Heart left ventricle (tissue), 16 donors: ENCODE measurements around the gene KCTD12. TPM values are rescaled to one million over a fixed set of nuclear protein-coding genes. Genes with fewer than 3 reads are reported as not detected.

ENCODE experiments used
- ATAC-seq, 4 donors: fragments of 200-7000 bp; cut with Tn5 transposase; one replicate each; pipeline ENCODE4 v1.9.1; 2020 to 2022; ENCODE audit warnings: moderate library complexity in 4 of 4, mild to moderate bottlenecking in 3 of 4, moderate number of reproducible peaks in 1 of 4
- DNase-seq, 5 donors: peaks; one replicate each; pipeline ENCODE4 v3.0.0-alpha.2; 2020
- H3K27ac ChIP-seq, 12 donors: fragments of 200-600 bp; sonication (generic) in 4 of 12; one replicate each; pipeline versions ENCODE4 v1.5.0 to v1.8.0; 2016 to 2022; ENCODE audit warnings: mild to moderate bottlenecking in 2 of 12
- H3K27me3 ChIP-seq, 9 donors: fragments of 200-600 bp; sonication (generic) in 2 of 9; one replicate each; pipeline versions ENCODE4 v1.5.1 to v1.8.0; 2016 to 2022; ENCODE audit warnings: mild to moderate bottlenecking in 3 of 9
- H3K36me3 ChIP-seq, 9 donors: fragments of 200-600 bp; sonication (generic) in 2 of 9; one replicate each; pipeline versions ENCODE4 v1.5.0 to v1.8.0; 2018 to 2022; ENCODE audit warnings: mild to moderate bottlenecking in 2 of 9
- H3K4me1 ChIP-seq, 12 donors: fragments of 200-600 bp; sonication (generic) in 4 of 12; one replicate each; pipeline versions ENCODE4 v1.5.0 to v1.8.0; 2016 to 2022; ENCODE audit warnings: mild to moderate bottlenecking in 3 of 12
- H3K4me3 ChIP-seq, 12 donors: fragments of 200-600 bp; sonication (generic) in 4 of 12; one replicate each; pipeline versions ENCODE4 v1.5.0 to v1.8.0; 2017 to 2022; ENCODE audit warnings: mild to moderate bottlenecking in 9 of 12, moderate library complexity in 4 of 12
- H3K9me3 ChIP-seq, 12 donors: fragments of 200-600 bp; sonication (generic) in 4 of 12; one replicate each; pipeline versions ENCODE4 v1.5.0 to v1.8.0; 2016 to 2022; ENCODE audit warnings: mild to moderate bottlenecking in 1 of 12
- CTCF ChIP-seq, 12 donors: fragments of 200-600 bp; sonication (generic) in 4 of 12; IDR thresholded peaks; one replicate each; pipeline versions ENCODE4 v1.5.0 to v1.8.0; 2018 to 2022; ENCODE audit warnings: antibody characterized with exemption in 12 of 12, mild to moderate bottlenecking in 5 of 12
- POLR2A ChIP-seq, 2 donors: fragments of 450-650 bp; IDR thresholded peaks; one replicate each; pipeline ENCODE4 v1.6.1; 2017; ENCODE audit warnings: antibody characterized with exemption in 2 of 2, mild to moderate bottlenecking in 2 of 2, moderate library complexity in 2 of 2
- WGBS, 4 donors: extraction: QIAGEN DNeasy Blood & Tissue Kit in 2 of 4; methylation state at CpG; one replicate each; pipeline versions ENCODE4 v1.1.5 to v1.1.7; 2013 to 2018; 5-methylcytosine and 5-hydroxymethylcytosine counted together
- intact Hi-C, 10 donors: fragments of 100-400 bp; cut with DNase I; formaldehyde crosslinking; loops; one replicate each; pipeline versions ENCODE4 v1.11.1 to v1.14.2; 2022
- long read RNA-seq, 3 donors: library from polyadenylated mRNA; unstranded; transcript quantifications; one replicate each; pipeline ENCODE4 v2.0.0, GENCODE V29; 2020 to 2021
- polyA plus RNA-seq, 2 donors: library from polyadenylated mRNA; stranded (reverse); fragments of 200-250 nt; gene quantifications; one replicate each; pipeline ENCODE4 v1.2.3, GENCODE V29; 2013
- total RNA-seq, 9 donors: library from RNA; depleted of rRNA in 2 of 9; stranded (reverse); fragments of >200 nt in 2 of 9; fragmentation: NEBNext Ultra II Directional in 3 of 9; extraction: Animal tissue kit (Norgen Biotek cat#: 25700) in 3 of 9; gene quantifications; one replicate each; pipeline versions ENCODE4 v1.1.0 to v1.2.4, GENCODE V29; 2016 to 2023
- donor health status: ischemic (EF 13 %, LVEDD 7.1; RV severe dilation, severe dysfunction).
- donor health status: healthy with polysubstance abuse.
- donor health status: DM: no; HTN: yes; CAD: no.
- donor health status: DM: no; HTN: no; CAD: no.
- donor health status: ischemic (EF 25% LVEDD 6.9; RV normal size, moderate dysfunction).
- donor health status: ischemic (EF 25% LVEDD 5.7; RV mildly dilated, moderate dysfunction).
- donor health status: healthy.
- donor health status: DM: yes; HTN: yes; CAD: no.
- donor health status: ischemic (EF 35%, LVEDD 5.7; RV mildly dilated, moderate dysfunction).
- donor health status: nonischemic (EF 11% LVEDD 7.7; RV severe dilation, severe dysfunction).
- donor health status: DM: yes; HTN: yes; CAD: no.
- donor health status: PGD.
- donor health status: ischemic (EF 29% LVEDD 5.4; RV normal size, mild dysfunction).
- donor health status: nonischemic (EF 23%, LVEDD 6.1; RV moderate dilation, normal function).

KCTD12 gene
- total RNA-seq (10 to 100 TPM; 29.5 to 84.4 (median 44.1) TPM), polyA plus RNA-seq (10 to 100 TPM; 10.1 to 21.7 TPM)
- long read RNA-seq, donor 1, full-length matches to known transcripts, result 6 of 6 reads
- long read RNA-seq, donor 1, partial matches to known transcripts, result 0 of 6 reads
- long read RNA-seq, donor 1, other reads (novel, unspliced or antisense), result 0 of 6 reads
- long read RNA-seq, donor 2, full-length matches to known transcripts, result 7 of 7 reads
- long read RNA-seq, donor 2, partial matches to known transcripts, result 0 of 7 reads
- long read RNA-seq, donor 2, other reads (novel, unspliced or antisense), result 0 of 7 reads
- long read RNA-seq, donor 3, full-length matches to known transcripts, result 5 of 5 reads
- long read RNA-seq, donor 3, partial matches to known transcripts, result 0 of 5 reads
- long read RNA-seq, donor 3, other reads (novel, unspliced or antisense), result 0 of 5 reads

GRCh38 chr13:76886292-76887075 lies at the start of gene KCTD12:
TSS of gene KCTD12 (minus strand) at chr13:76886405. CDS start at chr13:76886148, 257 bp downstream.
- Histone ChIP-seq H3K27ac (peak within 1 kb of the TSS; percentile 81 to 97 (median 92)), H3K27me3 (no peaks in the 10 kb centered on the region), H3K36me3 (no peaks in the 10 kb centered on the region), H3K9me3 (no peaks in the 10 kb centered on the region), H3K4me3 (peak within 1 kb of the TSS; percentile 62 to 96 (median 76)), H3K4me1 (peaks cover 0 to 33% (median 12%) of the 10 kb centered on the region in 12 donors)
- peak; percentile 64 to 91 (median 86) for ATAC-seq
- 0 to 1% (median 1%) methylated on average over 25 to 83 of the region's 83 CpGs for WGBS, 4 donors
- TF ChIP-seq CTCF (IDR thresholded peaks at IDR 0.05), result peak in 10 of 12 donors; percentile 22 to 61 (median 47)
- TF ChIP-seq POLR2A (IDR thresholded peaks at IDR 0.05), result peak in 1 of 2 donors; percentile 89
- intact Hi-C loops, result loop anchor here (1.0 to 10.0 kb wide), 9 partner anchors 59 to 662 kb away; partner anchors contain the start of gene CLN5 (in 1 of the 10)
- peak; percentile 91 to 96 (median 93) for DNase-seq

GRCh38 chr13:76934671-76935070 lies 48.5 kb upstream of the KCTD12 start:
- DNase-seq (no peak), ATAC-seq (no peak)
- intact Hi-C loops, result no loop called here
- Histone ChIP-seq H3K4me3 (no peak overlapping the region), H3K4me1 (peaks cover 0 to 27% (median 0%) of the 10 kb centered on the region in 12 donors), H3K36me3 (no peaks in the 10 kb centered on the region), H3K27me3 (no peaks in the 10 kb centered on the region), H3K27ac (no peak overlapping the region), H3K9me3 (peaks cover 0 to 15% (median 0%) of the 10 kb centered on the region in 12 donors)
- TF ChIP-seq CTCF (IDR thresholded peaks at IDR 0.05) (no peak), POLR2A (IDR thresholded peaks at IDR 0.05) (no peak)
- WGBS, 4 donors, result 98 to 100% (median 100%) methylated on average over 1 of the region's 1 CpG

GRCh38 chr13:76932076-76932475 lies 45.9 kb upstream of the KCTD12 start:
- 55 to 82% (median 73%) methylated on average over 4 of the region's 4 CpGs for WGBS, 4 donors
- no peak overlapping the region for H3K4me3 ChIP-seq
- intact Hi-C loops, result no loop called here

More at GRCh38 chr13:76932076-76932475, 45.9 kb upstream of the KCTD12 start:
- ATAC-seq (no peak), DNase-seq (no peak)
- TF ChIP-seq CTCF (IDR thresholded peaks at IDR 0.05) (no peak), POLR2A (IDR thresholded peaks at IDR 0.05) (no peak)
- Histone ChIP-seq H3K27me3 (no peaks in the 10 kb centered on the region), H3K4me1 (peaks cover 0 to 9% (median 0%) of the 10 kb centered on the region in 12 donors), H3K27ac (no peak overlapping the region), H3K9me3 (peaks cover 0 to 10% (median 0%) of the 10 kb centered on the region in 12 donors), H3K36me3 (no peaks in the 10 kb centered on the region)
